Endothelial cell of hepatic sinusoid (primary cell): ENCODE data around the gene NDOR1.
"Not testable (repeated sequence)": the region's sequence is repeated elsewhere in the genome, so short reads cannot be mapped to it uniquely, and the experiment has no call there.

Experiments
- in situ Hi-C: cut with HindIII; loops from 2 replicates; pipeline ENCODE4 v1.10.0; 2017; ENCODE audit warnings: low sequenced_read_pairs

NDOR1 gene

GRCh38 chr9:137240318-137240840 is 34.9 kb downstream of the NDOR1 start:
- in situ Hi-C loops: no loop called here

- in situ Hi-C loops: no loop called here
These were observed 35.5 kb downstream of the NDOR1 start, which contains the start of gene TUBB4B for GRCh38 chr9:137240841-137241489. TSS of gene TUBB4B (plus strand) at chr9:137241287. CDS start at chr9:137241361, 74 bp downstream.

DNA sequence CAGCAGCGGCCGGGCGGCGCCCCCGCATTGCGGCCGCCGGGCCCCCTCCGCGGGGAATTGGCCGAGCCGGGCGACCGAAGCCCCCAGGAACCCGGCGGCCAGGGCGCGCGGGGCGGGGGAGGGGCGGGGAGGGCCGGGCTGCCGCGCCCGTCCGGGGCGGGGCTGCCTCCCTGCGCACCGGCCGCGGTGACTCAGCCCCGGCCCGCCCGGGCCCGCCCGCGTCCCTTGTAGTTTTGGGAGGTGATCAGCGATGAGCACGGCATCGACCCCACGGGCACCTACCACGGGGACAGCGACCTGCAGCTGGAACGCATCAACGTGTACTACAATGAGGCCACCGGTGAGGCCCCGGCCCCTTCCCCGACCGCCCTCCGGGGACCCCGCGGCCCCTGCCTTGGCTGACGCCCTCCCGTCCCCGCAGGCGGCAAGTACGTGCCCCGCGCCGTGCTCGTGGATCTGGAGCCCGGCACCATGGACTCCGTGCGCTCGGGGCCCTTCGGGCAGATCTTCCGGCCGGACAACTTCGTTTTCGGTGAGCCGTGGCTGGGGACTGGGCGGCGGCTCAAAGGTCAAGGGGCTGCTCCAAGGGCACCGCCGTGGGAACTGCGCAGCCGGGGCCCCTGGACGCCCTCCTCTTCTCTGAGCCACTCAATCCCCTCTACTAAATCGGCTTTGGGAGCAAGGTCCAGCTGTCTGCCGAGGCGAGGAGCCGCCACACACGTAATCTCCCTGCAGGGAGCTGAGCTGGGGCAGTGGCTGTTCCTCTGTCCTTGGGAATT is 36.2 kb downstream of the NDOR1 start:
- in situ Hi-C loops: no loop called here

DNA sequence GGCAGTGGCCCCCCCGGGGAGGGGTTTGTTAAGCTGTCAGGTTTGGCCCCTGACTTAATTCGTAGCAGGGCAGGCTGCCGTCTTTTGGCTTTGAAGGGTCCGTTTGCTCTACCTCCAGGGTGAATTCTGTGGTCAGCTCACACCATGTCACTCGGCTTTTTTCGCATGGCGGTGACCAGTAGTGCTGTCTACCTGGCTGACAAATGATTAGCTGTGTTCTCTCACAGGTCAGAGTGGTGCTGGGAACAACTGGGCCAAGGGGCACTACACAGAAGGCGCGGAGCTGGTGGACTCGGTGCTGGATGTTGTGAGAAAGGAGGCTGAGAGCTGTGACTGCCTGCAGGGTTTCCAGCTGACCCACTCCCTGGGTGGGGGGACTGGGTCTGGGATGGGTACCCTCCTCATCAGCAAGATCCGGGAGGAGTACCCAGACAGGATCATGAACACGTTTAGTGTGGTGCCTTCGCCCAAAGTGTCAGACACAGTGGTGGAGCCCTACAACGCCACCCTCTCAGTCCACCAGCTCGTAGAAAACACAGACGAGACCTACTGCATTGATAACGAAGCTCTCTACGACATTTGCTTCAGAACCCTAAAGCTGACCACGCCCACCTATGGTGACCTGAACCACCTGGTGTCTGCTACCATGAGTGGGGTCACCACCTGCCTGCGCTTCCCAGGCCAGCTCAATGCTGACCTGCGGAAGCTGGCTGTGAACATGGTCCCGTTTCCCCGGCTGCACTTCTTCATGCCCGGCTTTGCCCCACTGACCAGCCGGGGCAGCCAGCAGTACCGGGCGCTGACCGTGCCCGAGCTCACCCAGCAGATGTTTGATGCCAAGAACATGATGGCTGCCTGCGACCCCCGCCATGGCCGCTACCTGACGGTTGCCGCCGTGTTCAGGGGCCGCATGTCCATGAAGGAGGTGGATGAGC is 37.0 kb downstream of the NDOR1 start:
- in situ Hi-C loops: no loop called here

GRCh38 chr9:137243266-137243625 is 37.7 kb downstream of the NDOR1 start:
- in situ Hi-C loops: not testable (repeated sequence)

- in situ Hi-C loops: no loop called here
These were observed 38.4 kb downstream of the NDOR1 start for GRCh38 chr9:137243626-137244485.

DNA sequence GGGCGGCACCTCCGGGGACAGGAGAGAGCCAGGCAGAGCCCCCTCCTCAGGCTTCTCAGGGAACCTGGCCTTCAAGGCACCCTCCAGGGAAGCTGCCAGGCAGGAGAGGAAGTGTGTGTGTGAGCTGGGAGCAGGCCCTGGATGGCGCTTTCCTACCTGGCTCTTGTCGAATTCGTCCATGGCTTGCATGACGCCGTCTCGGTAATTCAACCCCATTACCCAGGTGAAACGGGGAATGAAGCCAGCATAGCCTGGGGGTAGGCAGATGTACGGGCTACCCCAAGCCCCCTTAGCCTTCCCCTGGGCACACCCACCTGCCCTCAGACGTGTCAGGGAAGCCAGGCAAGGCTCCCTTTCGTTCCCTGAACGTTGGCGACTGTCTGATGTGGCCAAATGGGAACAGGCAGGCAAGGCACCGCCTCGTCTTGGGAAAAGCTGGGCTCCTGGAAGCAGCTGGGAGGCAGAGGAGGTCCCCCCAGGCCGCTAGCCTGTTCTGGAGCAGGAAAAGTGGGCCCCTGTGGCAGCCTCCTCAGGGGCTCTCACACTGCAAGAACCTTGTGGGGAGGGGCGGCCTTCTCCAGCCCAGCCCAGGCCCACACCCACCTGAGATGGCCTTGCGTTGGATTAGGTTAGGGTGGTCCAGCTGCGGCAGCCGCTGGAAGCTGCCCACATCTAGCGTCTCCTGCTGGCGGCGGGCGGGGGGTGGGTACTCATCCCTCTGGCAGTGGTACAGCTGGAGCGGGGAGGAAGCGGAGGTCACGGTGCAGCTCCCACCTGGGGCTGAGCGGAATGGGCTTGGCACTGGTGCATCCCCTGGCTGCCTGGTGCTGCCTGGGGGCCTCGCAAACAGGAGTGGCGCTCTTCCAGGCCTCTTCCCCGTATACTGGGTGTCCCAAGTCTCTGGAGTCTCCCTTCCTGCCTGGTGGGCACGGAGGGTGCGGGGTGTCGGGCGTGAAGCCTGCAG is 39.3 kb downstream of the NDOR1 start:
- in situ Hi-C loops: no loop called here

GRCh38 chr9:137245450-137246421 is 40.2 kb downstream of the NDOR1 start:
- in situ Hi-C loops: no loop called here

DNA sequence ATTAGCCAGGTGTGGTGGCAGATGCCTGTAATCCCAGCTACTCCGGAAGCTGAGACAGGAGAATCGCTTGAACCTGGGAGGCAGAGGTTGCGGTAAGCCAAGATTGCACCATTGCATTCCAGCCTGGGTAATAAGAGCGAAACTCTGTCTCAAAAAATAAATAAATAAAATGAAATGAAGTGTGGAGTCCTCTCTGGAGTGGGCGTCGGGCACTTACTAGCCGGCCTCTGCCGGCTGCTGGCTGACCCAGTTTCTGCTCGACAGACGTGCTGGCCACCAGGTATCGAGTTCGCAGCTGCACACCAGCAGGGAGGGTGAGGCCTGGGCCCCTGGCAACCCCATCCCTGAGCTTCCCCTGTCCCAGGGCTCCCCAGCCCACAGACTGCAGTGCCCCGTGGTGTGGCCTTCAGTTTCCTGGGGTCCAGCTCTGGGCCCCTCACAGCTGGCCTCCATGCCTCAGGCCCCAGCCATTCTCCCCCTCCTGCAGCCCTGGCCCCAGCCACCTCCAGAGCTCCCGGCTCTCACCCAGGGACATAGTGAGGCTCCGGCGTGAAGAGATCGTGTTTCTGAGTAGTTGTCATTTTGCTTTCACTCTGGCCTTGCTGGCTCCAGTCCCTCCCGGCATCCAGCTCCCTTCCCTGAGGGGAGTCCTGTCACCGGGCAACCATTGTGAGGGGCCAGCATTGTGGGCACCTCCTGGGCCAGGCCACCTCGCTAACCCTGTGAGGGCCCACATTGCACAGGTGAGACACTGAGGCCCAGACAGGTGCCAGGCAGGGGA is 41.8 kb downstream of the NDOR1 start:
- in situ Hi-C loops: no loop called here

- in situ Hi-C loops: no loop called here
These were observed 42.3 kb downstream of the NDOR1 start for GRCh38 chr9:137247916-137248175.

DNA sequence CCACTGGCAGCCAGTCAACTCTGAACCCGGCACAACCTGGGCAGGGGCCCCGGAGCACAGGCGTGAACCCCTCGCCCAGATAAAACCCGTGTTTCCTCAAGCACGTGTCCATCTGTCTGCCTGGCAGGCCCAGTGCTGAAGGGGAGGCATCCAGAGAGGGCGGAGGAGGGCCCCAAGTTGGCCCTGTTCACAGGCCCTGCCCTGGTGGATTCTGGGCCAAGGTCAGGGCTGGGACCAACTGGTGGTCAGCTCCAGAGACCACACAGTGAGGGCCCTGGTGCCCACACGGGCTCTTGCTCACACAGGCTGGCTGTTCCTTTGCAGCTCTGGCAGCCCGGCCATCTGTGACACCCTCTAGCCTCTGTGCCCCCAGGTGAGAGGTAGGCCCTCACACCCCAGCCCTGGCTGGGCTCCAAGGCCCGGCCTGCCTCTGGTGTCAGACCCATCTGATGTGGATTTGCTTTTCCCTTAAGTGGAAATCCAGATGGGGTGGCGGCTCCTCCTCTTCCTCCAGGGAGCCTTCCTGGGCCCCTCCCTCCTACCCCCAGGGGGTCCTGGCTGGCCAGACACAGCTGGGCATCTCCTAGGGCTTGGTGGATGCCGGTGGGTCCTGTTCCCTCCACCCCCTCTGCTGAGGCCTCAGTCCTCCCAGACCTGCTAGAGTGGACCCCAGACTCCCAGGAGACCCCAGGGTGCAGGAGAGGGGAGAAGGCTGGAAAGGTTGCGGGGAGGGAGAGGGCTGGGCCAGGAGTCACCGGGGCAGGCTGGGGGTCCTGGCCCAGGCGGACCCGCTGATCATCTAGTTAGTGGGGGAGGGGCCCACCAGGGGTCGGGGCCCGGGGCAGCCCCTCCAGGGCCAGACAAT is 45.1 kb downstream of the NDOR1 start:
- in situ Hi-C loops: no loop called here

DNA sequence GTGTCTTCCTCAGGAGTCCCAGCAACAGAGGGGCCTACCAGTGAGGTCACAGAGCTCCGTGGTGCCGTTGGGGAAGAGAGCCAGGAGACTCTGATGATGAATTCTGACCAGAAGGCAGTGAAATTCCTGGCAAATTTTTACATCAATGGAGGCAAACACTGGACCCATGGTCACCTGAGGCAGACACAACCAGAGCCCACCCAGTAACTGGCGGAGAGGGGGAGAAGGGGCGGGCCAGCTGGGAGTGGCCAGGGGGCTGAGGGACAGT is 45.6 kb downstream of the NDOR1 start, which contains the start of gene STPG3:
Gene STPG3 (plus strand): TSS at position 93 of the 268 bp plus-strand sequence. CDS start 1 bp downstream, at position 94.
- in situ Hi-C loops: no loop called here

- in situ Hi-C loops: no loop called here
These were observed 46.2 kb downstream of the NDOR1 start for GRCh38 chr9:137251490-137252268.

DNA sequence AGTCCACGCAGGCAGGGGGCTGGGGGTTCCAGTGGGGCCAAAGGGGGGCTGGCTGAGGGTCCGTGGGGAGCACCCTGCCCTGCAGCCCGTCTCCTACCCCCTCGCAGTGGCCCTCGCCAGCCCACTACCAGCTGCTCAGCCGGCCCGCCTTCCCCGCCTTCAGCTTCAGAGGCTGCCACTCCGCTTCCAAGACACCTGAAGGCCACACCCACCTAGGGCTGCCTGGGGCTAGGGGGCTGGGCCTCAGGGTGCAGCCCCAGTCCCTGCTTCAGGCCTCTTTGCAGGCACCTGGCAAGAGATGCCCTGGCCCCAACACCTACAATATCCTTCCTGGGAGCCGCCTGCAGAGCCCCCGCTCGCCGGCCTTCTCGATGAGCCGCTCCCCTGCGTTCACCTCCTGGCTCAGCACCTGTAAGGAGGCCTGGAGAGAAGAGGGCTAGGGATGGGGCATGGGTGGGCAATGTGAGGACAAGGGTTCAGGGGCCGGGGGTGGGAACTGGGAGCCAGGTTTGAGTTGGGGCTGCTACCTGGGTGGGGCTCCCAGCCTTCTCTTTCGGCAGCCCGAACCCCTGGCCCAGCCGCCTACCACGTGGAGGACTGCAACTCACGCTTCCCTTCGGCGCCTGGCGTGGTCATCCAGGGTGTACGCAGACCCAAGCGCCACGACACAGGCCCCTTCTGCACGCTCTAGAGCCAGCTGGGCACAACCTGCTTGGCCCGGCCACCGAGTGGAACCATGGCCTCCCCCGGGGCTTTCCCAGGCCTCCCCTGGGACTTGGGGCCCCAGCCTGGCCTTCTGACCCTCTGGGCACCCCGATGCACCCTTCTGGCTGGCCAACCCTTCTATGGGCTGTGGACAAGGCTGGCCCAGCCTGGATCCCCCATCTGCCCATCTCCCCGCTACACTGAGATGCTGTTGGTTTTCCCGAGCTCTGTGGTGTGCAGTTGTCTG is 47.3 kb downstream of the NDOR1 start:
- in situ Hi-C loops: no loop called here
